ENCODE measurements around the gene TRABD2B.

DNA sequence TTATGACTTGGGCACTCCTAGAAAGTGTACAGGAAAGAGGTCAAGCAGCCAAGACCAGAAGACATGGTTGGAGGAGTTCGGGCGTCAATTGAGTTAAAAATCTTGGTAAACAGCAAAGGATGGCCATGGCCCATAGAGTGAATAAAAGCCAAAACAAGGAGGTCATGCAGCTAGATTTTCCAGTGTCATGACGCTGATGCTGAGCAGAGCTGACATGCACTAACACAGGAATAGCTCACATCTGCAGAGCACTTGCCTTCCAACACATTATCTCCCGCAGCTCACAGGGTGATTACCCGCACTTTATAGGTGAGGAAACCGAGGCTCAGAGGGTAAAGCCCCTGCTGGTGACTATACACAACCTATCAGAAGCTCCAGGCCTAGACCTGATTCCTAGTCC lies 49.7 kb downstream of the TRABD2B start:
- TF ChIP-seq, protein P1, sequence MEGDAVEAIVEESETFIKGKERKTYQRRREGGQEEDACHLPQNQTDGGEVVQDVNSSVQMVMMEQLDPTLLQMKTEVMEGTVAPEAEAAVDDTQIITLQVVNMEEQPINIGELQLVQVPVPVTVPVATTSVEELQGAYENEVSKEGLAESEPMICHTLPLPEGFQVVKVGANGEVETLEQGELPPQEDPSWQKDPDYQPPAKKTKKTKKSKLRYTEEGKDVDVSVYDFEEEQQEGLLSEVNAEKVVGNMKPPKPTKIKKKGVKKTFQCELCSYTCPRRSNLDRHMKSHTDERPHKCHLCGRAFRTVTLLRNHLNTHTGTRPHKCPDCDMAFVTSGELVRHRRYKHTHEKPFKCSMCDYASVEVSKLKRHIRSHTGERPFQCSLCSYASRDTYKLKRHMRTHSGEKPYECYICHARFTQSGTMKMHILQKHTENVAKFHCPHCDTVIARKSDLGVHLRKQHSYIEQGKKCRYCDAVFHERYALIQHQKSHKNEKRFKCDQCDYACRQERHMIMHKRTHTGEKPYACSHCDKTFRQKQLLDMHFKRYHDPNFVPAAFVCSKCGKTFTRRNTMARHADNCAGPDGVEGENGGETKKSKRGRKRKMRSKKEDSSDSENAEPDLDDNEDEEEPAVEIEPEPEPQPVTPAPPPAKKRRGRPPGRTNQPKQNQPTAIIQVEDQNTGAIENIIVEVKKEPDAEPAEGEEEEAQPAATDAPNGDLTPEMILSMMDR (IDR thresholded peaks at IDR 0.05): no peak
- TF ChIP-seq POLR2A (IDR thresholded peaks at IDR 0.05): no peak
